Ishikawa (cell line): ENCODE results near the gene HEATR1.

Source experiments
- CEBPB ChIP-seq: IDR thresholded peaks from 2 replicates; pipeline ENCODE4 v1.6.1; 2012
- EGR1 ChIP-seq: IDR thresholded peaks from 2 replicates; pipeline ENCODE4 v1.6.1; 2012
- EP300 ChIP-seq: IDR thresholded peaks from 2 replicates; pipeline ENCODE4 v1.6.1; 2012; ENCODE audit warnings: borderline replicate concordance
- FOXM1 ChIP-seq: IDR thresholded peaks from 2 replicates; pipeline ENCODE4 v1.6.1; 2012; ENCODE audit warnings: low read depth, borderline replicate concordance
- RAD21 ChIP-seq: IDR thresholded peaks from 2 replicates; pipeline ENCODE4 v1.6.1; 2012; ENCODE audit warnings: low read depth
- TAF1 ChIP-seq: IDR thresholded peaks from 2 replicates; pipeline ENCODE4 v1.6.1; 2012; ENCODE audit warnings: low read depth, mild to moderate bottlenecking
- TCF12 ChIP-seq: IDR thresholded peaks from 2 replicates; pipeline ENCODE4 v1.6.1; 2012; ENCODE audit warnings: low read depth
- YY1 ChIP-seq: IDR thresholded peaks from 2 replicates; pipeline ENCODE4 v1.6.1; 2012; ENCODE audit warnings: low read depth
- TF ChIP-seq, protein P1 (sequence below): IDR thresholded peaks from 2 replicates; pipeline ENCODE4 v1.6.1; 2012; ENCODE audit warnings: low read depth, mild to moderate bottlenecking
- TF ChIP-seq, protein P2 (sequence below): IDR thresholded peaks from 2 replicates; pipeline ENCODE4 v1.6.1; 2012

DNA sequence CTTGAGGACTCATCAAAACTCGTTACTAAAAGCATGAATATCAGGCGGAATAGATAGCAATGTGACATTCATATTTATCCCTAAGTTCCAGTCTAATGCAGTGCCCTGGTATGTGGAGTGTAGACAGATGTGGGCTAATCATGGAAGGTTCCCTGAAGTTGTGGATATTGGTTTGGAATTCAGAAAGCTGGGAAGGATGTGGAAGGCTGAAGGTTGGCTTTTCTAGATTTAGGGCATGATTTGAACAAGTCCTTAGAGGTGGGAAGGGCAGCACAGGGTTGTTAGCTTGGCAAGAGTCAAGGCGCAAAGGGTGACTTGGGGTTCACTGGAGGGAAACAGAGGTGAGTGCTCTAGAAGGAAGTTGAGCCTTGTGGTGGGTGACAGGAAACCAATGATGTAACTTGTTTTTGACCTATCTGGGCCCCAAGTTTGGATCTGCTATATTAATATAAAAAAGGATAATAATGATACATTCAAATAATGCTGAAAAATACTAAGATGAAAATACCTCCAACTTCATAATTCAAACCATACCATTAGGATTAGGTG is 58.6 kb downstream of the HEATR1 start:
- TF ChIP-seq EP300 (no peak), TCF12 (no peak), FOXM1 (no peak), TAF1 (no peak), CEBPB (no peak), RAD21 (no peak), EGR1 (no peak), YY1 (no peak)
- TF ChIP-seq, protein P1, sequence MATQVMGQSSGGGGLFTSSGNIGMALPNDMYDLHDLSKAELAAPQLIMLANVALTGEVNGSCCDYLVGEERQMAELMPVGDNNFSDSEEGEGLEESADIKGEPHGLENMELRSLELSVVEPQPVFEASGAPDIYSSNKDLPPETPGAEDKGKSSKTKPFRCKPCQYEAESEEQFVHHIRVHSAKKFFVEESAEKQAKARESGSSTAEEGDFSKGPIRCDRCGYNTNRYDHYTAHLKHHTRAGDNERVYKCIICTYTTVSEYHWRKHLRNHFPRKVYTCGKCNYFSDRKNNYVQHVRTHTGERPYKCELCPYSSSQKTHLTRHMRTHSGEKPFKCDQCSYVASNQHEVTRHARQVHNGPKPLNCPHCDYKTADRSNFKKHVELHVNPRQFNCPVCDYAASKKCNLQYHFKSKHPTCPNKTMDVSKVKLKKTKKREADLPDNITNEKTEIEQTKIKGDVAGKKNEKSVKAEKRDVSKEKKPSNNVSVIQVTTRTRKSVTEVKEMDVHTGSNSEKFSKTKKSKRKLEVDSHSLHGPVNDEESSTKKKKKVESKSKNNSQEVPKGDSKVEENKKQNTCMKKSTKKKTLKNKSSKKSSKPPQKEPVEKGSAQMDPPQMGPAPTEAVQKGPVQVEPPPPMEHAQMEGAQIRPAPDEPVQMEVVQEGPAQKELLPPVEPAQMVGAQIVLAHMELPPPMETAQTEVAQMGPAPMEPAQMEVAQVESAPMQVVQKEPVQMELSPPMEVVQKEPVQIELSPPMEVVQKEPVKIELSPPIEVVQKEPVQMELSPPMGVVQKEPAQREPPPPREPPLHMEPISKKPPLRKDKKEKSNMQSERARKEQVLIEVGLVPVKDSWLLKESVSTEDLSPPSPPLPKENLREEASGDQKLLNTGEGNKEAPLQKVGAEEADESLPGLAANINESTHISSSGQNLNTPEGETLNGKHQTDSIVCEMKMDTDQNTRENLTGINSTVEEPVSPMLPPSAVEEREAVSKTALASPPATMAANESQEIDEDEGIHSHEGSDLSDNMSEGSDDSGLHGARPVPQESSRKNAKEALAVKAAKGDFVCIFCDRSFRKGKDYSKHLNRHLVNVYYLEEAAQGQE, result no peak
- TF ChIP-seq, protein P2, sequence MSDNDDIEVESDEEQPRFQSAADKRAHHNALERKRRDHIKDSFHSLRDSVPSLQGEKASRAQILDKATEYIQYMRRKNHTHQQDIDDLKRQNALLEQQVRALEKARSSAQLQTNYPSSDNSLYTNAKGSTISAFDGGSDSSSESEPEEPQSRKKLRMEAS, result no peak
